Panc1 (cell line): ENCODE data around the gene BCL11B.

Source experiments
- POLR2AphosphoS5 ChIP-seq: IDR thresholded peaks from 2 replicates; pipeline ENCODE4 v1.6.1; 2012; ENCODE audit warnings: mild to moderate bottlenecking, low read depth, low read length, moderate library complexity
- REST ChIP-seq, 2 experiments: IDR thresholded peaks; 2 replicates each; pipeline ENCODE4 v1.6.1; 2011 to 2012; ENCODE audit warnings: low read depth in 2 of 2, control low read depth in 1 of 2, low read length in 1 of 2, mild to moderate bottlenecking in 1 of 2, moderate library complexity in 1 of 2; ENCODE audit not compliant: insufficient read depth in 1 of 2
- TCF7L2 ChIP-seq: IDR thresholded peaks from 2 replicates; pipeline ENCODE4 v1.6.1; 2011; ENCODE audit warnings: mild to moderate bottlenecking, low read depth, low read length, inconsistent platforms
- TF ChIP-seq, protein P1 (sequence below): fragments of 450-650 bp; IDR thresholded peaks from 2 replicates; pipeline ENCODE4 v1.5.1; 2017; ENCODE audit warnings: mild to moderate bottlenecking

- TF ChIP-seq, protein P1, sequence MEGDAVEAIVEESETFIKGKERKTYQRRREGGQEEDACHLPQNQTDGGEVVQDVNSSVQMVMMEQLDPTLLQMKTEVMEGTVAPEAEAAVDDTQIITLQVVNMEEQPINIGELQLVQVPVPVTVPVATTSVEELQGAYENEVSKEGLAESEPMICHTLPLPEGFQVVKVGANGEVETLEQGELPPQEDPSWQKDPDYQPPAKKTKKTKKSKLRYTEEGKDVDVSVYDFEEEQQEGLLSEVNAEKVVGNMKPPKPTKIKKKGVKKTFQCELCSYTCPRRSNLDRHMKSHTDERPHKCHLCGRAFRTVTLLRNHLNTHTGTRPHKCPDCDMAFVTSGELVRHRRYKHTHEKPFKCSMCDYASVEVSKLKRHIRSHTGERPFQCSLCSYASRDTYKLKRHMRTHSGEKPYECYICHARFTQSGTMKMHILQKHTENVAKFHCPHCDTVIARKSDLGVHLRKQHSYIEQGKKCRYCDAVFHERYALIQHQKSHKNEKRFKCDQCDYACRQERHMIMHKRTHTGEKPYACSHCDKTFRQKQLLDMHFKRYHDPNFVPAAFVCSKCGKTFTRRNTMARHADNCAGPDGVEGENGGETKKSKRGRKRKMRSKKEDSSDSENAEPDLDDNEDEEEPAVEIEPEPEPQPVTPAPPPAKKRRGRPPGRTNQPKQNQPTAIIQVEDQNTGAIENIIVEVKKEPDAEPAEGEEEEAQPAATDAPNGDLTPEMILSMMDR = no peak
- TF ChIP-seq POLR2AphosphoS5 = no peak
- no peak for TF ChIP-seq REST (IDR thresholded peaks at IDR 0.05; ENCODE audit: insufficient read depth in 1 of 2, low read depth in 2 of 2, low read length in 1 of 2)
- TF ChIP-seq TCF7L2 = no peak
Observed at GRCh38 chr14:99229654-99230207, 42.3 kb downstream of the BCL11B start.
